ENCODE results near the gene OTOP2.

The OTOP2 gene

GRCh38 chr17:74882517-74883240 is 41.4 kb upstream of the OTOP2 start:
- Histone ChIP-seq H3K27ac (ENCODE audit: low read depth, low read length) (no peak overlapping the region), H2BK5ac (ENCODE audit: low read depth, low read length, poor library complexity) (no peak overlapping the region), H3K14ac (ENCODE audit: low read length) (no peak overlapping the region), H4K91ac (ENCODE audit: low read depth, low read length) (no peak overlapping the region), H4K12ac (ENCODE audit: low read depth, low read length) (no peak overlapping the region), H3K79me1 (ENCODE audit: low read length) (no peaks in the 10 kb centered on the region), H3K4me2 (ENCODE audit: low read length) (no peak overlapping the region), H4K8ac (ENCODE audit: low read depth, low read length) (no peak overlapping the region), H3K18ac (ENCODE audit: low read length) (no peak overlapping the region), H3K23ac (ENCODE audit: low read length) (no peak overlapping the region), H3K4me3 (ENCODE audit: low read depth, low read length) (no peak overlapping the region), H2BK12ac (ENCODE audit: low read length) (no peak overlapping the region), H2AFZ (ENCODE audit: insufficient read depth, low read length, poor library complexity) (no peak overlapping the region), H3K4ac (ENCODE audit: low read depth, low read length) (no peak overlapping the region), H2BK120ac (ENCODE audit: insufficient read depth, low read length, poor library complexity) (no peak overlapping the region), H3K27me3 (ENCODE audit: insufficient read depth, low read length) (no peaks in the 10 kb centered on the region), H3K9ac (ENCODE audit: low read length) (no peak overlapping the region), H3K4me1 (ENCODE audit: control insufficient read depth in 1 of 2, insufficient read depth in 2 of 2, low read length in 2 of 2) (no peaks in the 10 kb centered on the region), H3K9me3 (ENCODE audit: insufficient read depth, low read depth, low read length) (no peaks in the 10 kb centered on the region), H3K36me3 (ENCODE audit: control insufficient read depth in 1 of 2, insufficient read depth in 2 of 2, low read length in 2 of 2) (no peaks in the 10 kb centered on the region), H3K79me2 (ENCODE audit: control insufficient read depth, insufficient read depth, low read length, poor library complexity) (no peaks in the 10 kb centered on the region), H2AK5ac (ENCODE audit: low read length) (no peak overlapping the region)
- no CpG with 5 or more reads among the region's 20 CpGs for WGBS (ENCODE audit: extremely low coverage, insufficient coverage, insufficient read length)
- DNase-seq: no peak

DNA sequence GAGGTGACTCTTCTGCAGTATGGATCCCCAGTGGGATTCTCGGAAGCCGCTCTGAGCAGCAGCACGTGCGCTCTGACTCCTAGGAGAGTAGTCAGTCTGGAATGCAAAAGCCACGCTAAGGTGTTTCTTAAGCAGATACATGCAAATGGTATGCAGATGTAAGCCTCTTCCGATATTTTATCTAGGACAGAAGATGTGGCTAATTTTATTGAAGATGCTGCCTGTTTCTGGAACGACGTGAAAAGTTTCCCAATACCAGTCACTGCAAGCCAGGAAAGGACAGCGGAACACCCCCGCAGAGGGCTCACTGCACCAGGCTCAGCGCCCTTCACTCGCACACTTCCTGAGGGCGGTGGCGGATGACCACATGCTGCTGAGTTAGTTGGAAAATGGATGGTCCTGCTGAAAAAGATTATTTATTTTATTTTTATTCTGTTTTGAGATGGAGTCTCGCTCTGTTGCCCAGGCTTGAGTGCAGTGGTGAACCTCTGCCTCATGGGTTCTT is 40.8 kb upstream of the OTOP2 start:
- H2BK5ac ChIP-seq (ENCODE audit: low read depth, low read length, poor library complexity): no peak overlapping the region
- H3K18ac ChIP-seq (ENCODE audit: low read length): no peak overlapping the region
- no peak overlapping the region for H2BK120ac ChIP-seq (ENCODE audit: insufficient read depth, low read length, poor library complexity)
- no peaks in the 10 kb centered on the region for H3K79me1 ChIP-seq (ENCODE audit: low read length)
- no peak overlapping the region for H4K91ac ChIP-seq (ENCODE audit: low read depth, low read length)
- no peaks in the 10 kb centered on the region for H3K9me3 ChIP-seq (ENCODE audit: insufficient read depth, low read depth, low read length)
- no peak overlapping the region for H4K12ac ChIP-seq (ENCODE audit: low read depth, low read length)
- H2AK5ac ChIP-seq (ENCODE audit: low read length): no peak overlapping the region
- no peak overlapping the region for H4K8ac ChIP-seq (ENCODE audit: low read depth, low read length)
- H3K14ac ChIP-seq (ENCODE audit: low read length): no peak overlapping the region
- no peak overlapping the region for H3K4me2 ChIP-seq (ENCODE audit: low read length)
- H3K4ac ChIP-seq (ENCODE audit: low read depth, low read length): no peak overlapping the region
- no peak for DNase-seq
- H3K4me3 ChIP-seq (ENCODE audit: low read depth, low read length): no peak overlapping the region
- H2AFZ ChIP-seq (ENCODE audit: insufficient read depth, low read length, poor library complexity): no peak overlapping the region
- H3K27me3 ChIP-seq (ENCODE audit: insufficient read depth, low read length): no peaks in the 10 kb centered on the region
- H3K27ac ChIP-seq (ENCODE audit: low read depth, low read length): no peak overlapping the region
- H3K23ac ChIP-seq (ENCODE audit: low read length): no peak overlapping the region
- H3K9ac ChIP-seq (ENCODE audit: low read length): no peak overlapping the region
- H3K36me3 ChIP-seq (ENCODE audit: control insufficient read depth in 1 of 2, insufficient read depth in 2 of 2, low read length in 2 of 2): no peaks in the 10 kb centered on the region
- no peaks in the 10 kb centered on the region for H3K4me1 ChIP-seq (ENCODE audit: control insufficient read depth in 1 of 2, insufficient read depth in 2 of 2, low read length in 2 of 2)
- H3K79me2 ChIP-seq (ENCODE audit: control insufficient read depth, insufficient read depth, low read length, poor library complexity): no peaks in the 10 kb centered on the region
- WGBS (ENCODE audit: extremely low coverage, insufficient coverage, insufficient read length): no CpG with 5 or more reads among the region's 15 CpGs
- H2BK12ac ChIP-seq (ENCODE audit: low read length): no peak overlapping the region

DNA sequence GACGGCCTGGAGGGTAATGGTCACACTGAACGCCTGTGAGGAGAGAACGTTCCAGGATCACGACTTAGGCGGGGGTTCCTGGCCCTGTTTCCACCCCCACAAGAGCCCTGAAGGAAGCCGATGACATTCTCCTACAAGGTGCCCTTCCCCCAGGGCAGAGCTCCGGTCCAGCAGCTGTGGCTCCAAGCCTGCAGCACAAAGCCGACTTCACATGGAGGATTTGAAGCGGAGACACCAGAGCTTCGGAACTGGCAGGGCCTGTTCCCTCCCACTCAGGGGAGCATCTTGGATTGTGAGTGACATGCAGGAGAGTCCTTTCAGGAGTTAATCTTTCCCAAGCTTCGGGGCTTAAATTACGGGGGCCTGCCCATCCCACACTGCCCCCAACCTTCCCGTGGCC is 35.6 kb upstream of the OTOP2 start:
- DNase-seq: no peak
- no CpG with 5 or more reads among the region's 13 CpGs for WGBS (ENCODE audit: extremely low coverage, insufficient coverage, insufficient read length)
- Histone ChIP-seq H2AK5ac (ENCODE audit: low read length) (no peak overlapping the region), H3K27me3 (ENCODE audit: insufficient read depth, low read length) (peaks cover 13% of the 10 kb centered on the region), H3K79me1 (ENCODE audit: low read length) (no peaks in the 10 kb centered on the region), H3K4me3 (ENCODE audit: low read depth, low read length) (no peak overlapping the region), H4K91ac (ENCODE audit: low read depth, low read length) (no peak overlapping the region), H2AFZ (ENCODE audit: insufficient read depth, low read length, poor library complexity) (no peak overlapping the region), H2BK12ac (ENCODE audit: low read length) (no peak overlapping the region), H3K79me2 (ENCODE audit: control insufficient read depth, insufficient read depth, low read length, poor library complexity) (no peaks in the 10 kb centered on the region), H4K12ac (ENCODE audit: low read depth, low read length) (no peak overlapping the region), H3K27ac (ENCODE audit: low read depth, low read length) (no peak overlapping the region), H3K18ac (ENCODE audit: low read length) (no peak overlapping the region), H3K4ac (ENCODE audit: low read depth, low read length) (no peak overlapping the region), H3K9ac (ENCODE audit: low read length) (no peak overlapping the region), H3K14ac (ENCODE audit: low read length) (no peak overlapping the region), H3K36me3 (ENCODE audit: control insufficient read depth in 1 of 2, insufficient read depth in 2 of 2, low read length in 2 of 2) (no peaks in the 10 kb centered on the region), H3K23ac (ENCODE audit: low read length) (no peak overlapping the region), H3K9me3 (ENCODE audit: insufficient read depth, low read depth, low read length) (peaks cover 6% of the 10 kb centered on the region), H3K4me2 (ENCODE audit: low read length) (no peak overlapping the region), H3K4me1 (ENCODE audit: control insufficient read depth in 1 of 2, insufficient read depth in 2 of 2, low read length in 2 of 2) (peaks cover 2 to 5% of the 10 kb centered on the region in 2 experiments), H2BK120ac (ENCODE audit: insufficient read depth, low read length, poor library complexity) (no peak overlapping the region), H4K8ac (ENCODE audit: low read depth, low read length) (no peak overlapping the region), H2BK5ac (ENCODE audit: low read depth, low read length, poor library complexity) (no peak overlapping the region)

DNA sequence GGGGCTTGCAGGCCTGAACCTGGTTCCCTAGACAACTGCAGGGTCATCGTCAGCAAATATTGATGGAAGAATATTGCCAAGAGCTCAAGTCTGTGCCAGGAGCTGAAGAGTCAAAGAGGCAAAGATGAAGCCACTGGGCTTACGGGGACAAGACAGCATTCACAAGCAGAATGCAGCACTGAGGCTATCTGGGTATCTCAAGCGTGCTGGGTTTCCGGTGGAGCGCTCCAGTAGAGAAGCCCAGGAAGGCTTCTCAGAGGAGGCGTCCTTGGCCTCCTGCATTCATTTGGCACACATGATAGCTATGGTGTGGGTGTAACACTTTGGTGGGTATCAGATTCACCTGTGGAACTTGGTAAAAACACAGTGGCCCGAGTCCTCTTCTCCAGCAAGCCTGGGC is 33.5 kb upstream of the OTOP2 start:
- Histone ChIP-seq H3K23ac (ENCODE audit: low read length) (no peak overlapping the region), H3K79me2 (ENCODE audit: control insufficient read depth, insufficient read depth, low read length, poor library complexity) (no peaks in the 10 kb centered on the region), H4K8ac (ENCODE audit: low read depth, low read length) (no peak overlapping the region), H2AK5ac (ENCODE audit: low read length) (no peak overlapping the region), H3K18ac (ENCODE audit: low read length) (no peak overlapping the region), H3K27me3 (ENCODE audit: insufficient read depth, low read length) (peaks cover 25% of the 10 kb centered on the region), H3K4me2 (ENCODE audit: low read length) (no peak overlapping the region), H4K91ac (ENCODE audit: low read depth, low read length) (no peak overlapping the region), H4K12ac (ENCODE audit: low read depth, low read length) (no peak overlapping the region), H3K79me1 (ENCODE audit: low read length) (no peaks in the 10 kb centered on the region), H3K9ac (ENCODE audit: low read length) (no peak overlapping the region), H3K4ac (ENCODE audit: low read depth, low read length) (no peak overlapping the region), H2AFZ (ENCODE audit: insufficient read depth, low read length, poor library complexity) (no peak overlapping the region), H3K4me3 (ENCODE audit: low read depth, low read length) (no peak overlapping the region), H3K36me3 (ENCODE audit: control insufficient read depth in 1 of 2, insufficient read depth in 2 of 2, low read length in 2 of 2) (no peaks in the 10 kb centered on the region), H3K14ac (ENCODE audit: low read length) (no peak overlapping the region), H3K27ac (ENCODE audit: low read depth, low read length) (no peak overlapping the region), H3K4me1 (ENCODE audit: control insufficient read depth in 1 of 2, insufficient read depth in 2 of 2, low read length in 2 of 2) (peaks cover 2 to 9% of the 10 kb centered on the region in 2 experiments), H2BK5ac (ENCODE audit: low read depth, low read length, poor library complexity) (no peak overlapping the region), H2BK12ac (ENCODE audit: low read length) (no peak overlapping the region), H2BK120ac (ENCODE audit: insufficient read depth, low read length, poor library complexity) (no peak overlapping the region), H3K9me3 (ENCODE audit: insufficient read depth, low read depth, low read length) (peaks cover 6% of the 10 kb centered on the region)
- WGBS (ENCODE audit: extremely low coverage, insufficient coverage, insufficient read length): no CpG with 5 or more reads among the region's 7 CpGs
- DNase-seq: no peak

All from trophoblast cell (in vitro differentiated cells and primary cell).